Karpas-422 (cell line): Measurements from ENCODE around the gene C11orf54. TPM values are rescaled to one million over a fixed set of nuclear protein-coding genes. Genes with fewer than 3 reads are reported as not detected.
"Not testable (repeated sequence)": the region's sequence is repeated elsewhere in the genome, so short reads cannot be mapped to it uniquely, and the experiment has no call there.

Source experiments
- DNase-seq: peaks from one replicate; pipeline ENCODE4 v3.0.0-alpha.2; 2015
- H2AFZ ChIP-seq: fragments of 200-600 bp; sonication (generic); 2 replicates; pipeline ENCODE4 v1.6.1; 2014; ENCODE audit warnings: antibody characterized with exemption, low read length, mixed read lengths
- H3K27ac ChIP-seq: fragments of 200-600 bp; sonication (generic); 2 replicates; pipeline ENCODE4 v1.5.1; 2014; ENCODE audit warnings: mild to moderate bottlenecking, low read length, moderate library complexity
- H3K27me3 ChIP-seq: fragments of 200-600 bp; sonication (generic); 2 replicates; pipeline ENCODE4 v1.6.1; 2014; ENCODE audit warnings: low read length, mixed read lengths
- H3K36me3 ChIP-seq: fragments of 200-600 bp; sonication (generic); 2 replicates; pipeline ENCODE4 v1.6.1; 2014; ENCODE audit warnings: low read length, mixed read lengths; ENCODE audit not compliant: insufficient read depth
- H3K4me1 ChIP-seq: fragments of 200-600 bp; sonication (generic); 2 replicates; pipeline ENCODE4 v1.6.1; 2014; ENCODE audit warnings: mild to moderate bottlenecking, low read length, mixed read lengths
- H3K4me2 ChIP-seq: fragments of 200-600 bp; sonication (generic); 2 replicates; pipeline ENCODE4 v1.6.1; 2014; ENCODE audit warnings: low read length, low read depth, mild to moderate bottlenecking; ENCODE audit not compliant: poor library complexity, severe bottlenecking
- H3K4me3 ChIP-seq: fragments of 200-600 bp; sonication (generic); 2 replicates; pipeline ENCODE4 v1.5.1; 2014; ENCODE audit warnings: mild to moderate bottlenecking, antibody characterized with exemption, low read length, mixed read lengths
- H3K79me2 ChIP-seq: fragments of 200-600 bp; sonication (generic); 2 replicates; pipeline ENCODE4 v1.6.1; 2014; ENCODE audit warnings: mild to moderate bottlenecking, low read length, mixed read lengths
- H3K9ac ChIP-seq: fragments of 200-600 bp; sonication (generic); 2 replicates; pipeline ENCODE4 v1.6.0; 2014; ENCODE audit warnings: low read length
- H3K9me2 ChIP-seq: fragments of 200-600 bp; sonication (generic), shearing (Covaris generic); replicated peaks from 2 replicates; pipeline ENCODE4 v1.6.0; 2014; ENCODE audit warnings: mild to moderate bottlenecking, low read length, moderate library complexity; ENCODE audit not compliant: insufficient read depth
- H3K9me3 ChIP-seq: fragments of 300-700, 200-600 bp; sonication (generic); 2 replicates; pipeline ENCODE4 v1.6.1; 2014; ENCODE audit warnings: low read length, mixed read lengths
- H4K20me1 ChIP-seq: fragments of 200-600 bp; sonication (generic); 2 replicates; pipeline ENCODE4 v1.6.1; 2014; ENCODE audit warnings: mild to moderate bottlenecking, antibody characterized with exemption, low read length, low read depth; ENCODE audit not compliant: insufficient read depth
- total RNA-seq: library from RNA; depleted of rRNA; stranded (reverse); fragments of >200 nt; shearing (Covaris generic); gene quantifications from 2 replicates; pipeline ENCODE4 v1.2.3, GENCODE V29; 2014; ENCODE audit warnings: low replicate concordance

The C11orf54 gene
- total RNA-seq, 1 experiment from 2014 or later, result 81.4 TPM

DNA sequence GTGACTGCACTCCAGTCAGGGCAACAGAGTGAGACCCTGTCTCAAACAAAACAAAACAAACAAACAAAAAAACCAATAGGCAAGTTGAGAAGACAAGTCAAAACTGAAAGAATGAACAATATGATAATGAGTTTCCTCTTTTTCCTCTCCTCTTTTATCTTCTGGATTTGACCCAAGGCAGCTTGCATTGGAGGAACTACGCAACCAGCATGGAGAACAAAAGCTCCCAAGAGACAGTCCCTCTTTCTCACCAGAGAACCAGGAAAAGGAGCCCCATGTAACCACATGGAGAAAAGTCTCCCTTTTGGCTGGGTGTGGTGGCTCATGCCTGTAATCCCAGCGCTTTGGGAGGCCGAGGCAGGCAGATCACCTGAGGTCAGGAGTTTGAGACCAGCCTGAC lies 33.1 kb downstream of the C11orf54 start:
- H3K27me3 ChIP-seq, H3K79me2 ChIP-seq, H3K4me2 ChIP-seq, H3K27ac ChIP-seq, H3K9me3 ChIP-seq, H3K4me1 ChIP-seq, DNase-seq, H2AFZ ChIP-seq, H3K9me2 ChIP-seq, H4K20me1 ChIP-seq, H3K4me3 ChIP-seq, H3K9ac ChIP-seq, H3K36me3 ChIP-seq: not testable (repeated sequence)

- H3K79me2 ChIP-seq, result peaks cover 3% of the 10 kb centered on the region; the same call in 1 of the 2 replicates
- no peak overlapping the region for H3K4me2 ChIP-seq
- H3K4me1 ChIP-seq, result no peaks in the 10 kb centered on the region
- no peak overlapping the region for H3K27ac ChIP-seq
- H4K20me1 ChIP-seq, result no peaks in the 10 kb centered on the region
- no peak overlapping the region for H3K4me3 ChIP-seq
- no peaks in the 10 kb centered on the region for H3K9me3 ChIP-seq
- H3K9ac ChIP-seq, result no peak overlapping the region
- H3K27me3 ChIP-seq, result no peaks in the 10 kb centered on the region
- no peak overlapping the region for H2AFZ ChIP-seq
- no peaks in the 10 kb centered on the region for H3K9me2 ChIP-seq
- peak; percentile 90 for DNase-seq
- peaks cover 5% of the 10 kb centered on the region; the same call in 1 of the 2 replicates for H3K36me3 ChIP-seq
Observed at GRCh38 chr11:93775289-93775688, 33.8 kb downstream of the C11orf54 start.

GRCh38 chr11:93783362-93783761 lies 41.9 kb downstream of the C11orf54 start:
- peak overlapping the region; percentile 79 for H3K4me3 ChIP-seq
- peaks cover 36% of the 10 kb centered on the region; the same call in 1 of the 2 replicates for H3K36me3 ChIP-seq
- no peaks in the 10 kb centered on the region for H3K9me2 ChIP-seq
- no peak for DNase-seq
- H2AFZ ChIP-seq, result peak overlapping the region; percentile 46; the same call in 1 of the 2 replicates
- H3K9me3 ChIP-seq, result no peaks in the 10 kb centered on the region
- peaks cover 32% of the 10 kb centered on the region for H3K4me1 ChIP-seq
- peaks cover 33% of the 10 kb centered on the region for H4K20me1 ChIP-seq
- peak overlapping the region; percentile 80 for H3K4me2 ChIP-seq
- peak overlapping the region; percentile 89 for H3K9ac ChIP-seq
- peaks cover 70% of the 10 kb centered on the region for H3K79me2 ChIP-seq
- peak overlapping the region; percentile 70; the same call in 1 of the 2 replicates for H3K27ac ChIP-seq
- H3K27me3 ChIP-seq, result no peaks in the 10 kb centered on the region

DNA sequence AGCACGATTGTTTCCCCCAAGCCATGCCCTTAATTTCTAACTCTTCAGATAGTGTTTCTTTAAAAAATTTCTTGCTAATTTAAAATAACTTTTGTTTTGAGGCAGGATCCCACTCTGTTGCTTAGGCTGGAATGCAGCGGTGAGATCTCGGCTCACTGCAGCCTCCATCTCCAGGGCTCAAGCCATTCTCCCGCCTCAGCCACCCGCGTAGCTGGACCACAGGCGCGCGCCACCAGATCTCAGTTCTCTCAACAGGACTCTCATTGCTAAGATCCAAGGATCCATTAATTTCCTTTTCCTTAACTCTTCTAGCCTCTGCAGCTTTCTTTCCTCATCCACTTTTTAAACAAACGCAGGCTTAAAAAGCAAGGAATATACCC lies 42.3 kb downstream of the C11orf54 start:
- Histone ChIP-seq H3K36me3 (peaks cover 38% of the 10 kb centered on the region), H3K9me2 (no peaks in the 10 kb centered on the region), H2AFZ (peak overlapping the region; percentile 46), H4K20me1 (peaks cover 36% of the 10 kb centered on the region), H3K9me3 (no peaks in the 10 kb centered on the region), H3K4me1 (peaks cover 32% of the 10 kb centered on the region), H3K4me2 (peak overlapping the region; percentile 80), H3K79me2 (peaks cover 74% of the 10 kb centered on the region), H3K9ac (peak overlapping the region; percentile 89), H3K4me3 (peak overlapping the region; percentile 79), H3K27ac (peak overlapping the region; percentile 70; the same call in 1 of the 2 replicates), H3K27me3 (no peaks in the 10 kb centered on the region)
- no peak for DNase-seq

GRCh38 chr11:93784145-93784934 lies 42.9 kb downstream of the C11orf54 start, which contains the start of gene MED17:
Gene MED17 (plus strand): TSS chr11:93784282. CDS start chr11:93784514, 232 bp downstream.
- peak; percentile 100 for DNase-seq
- Histone ChIP-seq H3K4me1 (peaks cover 32% of the 10 kb centered on the region), H3K27ac (peak within 1 kb of the TSS; percentile 70), H3K9me3 (no peaks in the 10 kb centered on the region), H4K20me1 (peaks cover 37% of the 10 kb centered on the region), H3K36me3 (peaks cover 44% of the 10 kb centered on the region), H3K9me2 (no peaks in the 10 kb centered on the region), H3K9ac (peak within 1 kb of the TSS; percentile 89), H3K4me2 (peak within 1 kb of the TSS; percentile 80), H3K4me3 (peak within 1 kb of the TSS; percentile 79), H3K79me2 (peaks cover 79% of the 10 kb centered on the region), H3K27me3 (no peaks in the 10 kb centered on the region), H2AFZ (peak within 1 kb of the TSS; percentile 46)

DNA sequence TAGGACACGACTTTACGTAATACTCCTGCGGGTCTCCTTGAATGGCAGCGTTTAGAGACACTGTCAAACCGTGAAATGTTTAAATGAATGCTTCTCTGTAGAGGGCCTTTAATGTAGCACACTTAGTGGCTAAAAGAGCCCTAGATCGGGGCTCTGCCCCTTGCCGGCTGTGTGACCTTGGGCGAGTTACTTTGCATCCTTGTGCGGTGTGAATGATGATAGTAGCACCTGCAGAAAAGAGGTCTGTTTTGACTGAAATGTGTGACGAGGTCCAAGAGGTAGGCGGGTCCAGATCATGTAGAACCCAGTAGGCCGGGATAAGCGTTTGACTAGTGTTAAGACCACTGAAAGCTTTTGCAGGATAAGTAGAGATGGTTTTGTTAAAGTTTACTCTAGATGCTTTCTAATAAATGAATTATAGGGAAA lies 43.5 kb downstream of the C11orf54 start:
- peak overlapping the region; percentile 80 for H3K4me2 ChIP-seq
- H3K9ac ChIP-seq, result peak overlapping the region; percentile 89
- peak overlapping the region; percentile 79 for H3K4me3 ChIP-seq
- no peaks in the 10 kb centered on the region for H3K9me2 ChIP-seq
- H3K27me3 ChIP-seq, result no peaks in the 10 kb centered on the region
- peaks cover 32% of the 10 kb centered on the region for H3K4me1 ChIP-seq
- DNase-seq, result peak; percentile 88
- peak overlapping the region; percentile 46; the same call in 1 of the 2 replicates for H2AFZ ChIP-seq
- H3K79me2 ChIP-seq, result peaks cover 86% of the 10 kb centered on the region
- H3K9me3 ChIP-seq, result no peaks in the 10 kb centered on the region
- peak overlapping the region; percentile 70 for H3K27ac ChIP-seq
- H4K20me1 ChIP-seq, result peaks cover 42% of the 10 kb centered on the region
- peaks cover 49% of the 10 kb centered on the region for H3K36me3 ChIP-seq

GRCh38 chr11:93791493-93791892 lies 50.0 kb downstream of the C11orf54 start:
- Histone ChIP-seq H3K27ac (no peak overlapping the region), H3K4me2 (no peak overlapping the region), H3K27me3 (no peaks in the 10 kb centered on the region), H2AFZ (no peak overlapping the region), H3K79me2 (peaks cover 89% of the 10 kb centered on the region), H3K9ac (no peak overlapping the region), H3K4me3 (no peak overlapping the region), H3K4me1 (peaks cover 7% of the 10 kb centered on the region), H3K36me3 (peaks cover 88% of the 10 kb centered on the region), H3K9me2 (no peaks in the 10 kb centered on the region), H4K20me1 (peaks cover 49% of the 10 kb centered on the region), H3K9me3 (no peaks in the 10 kb centered on the region)
- DNase-seq, result no peak

GRCh38 chr11:93796441-93797231 lies 55.2 kb downstream of the C11orf54 start:
- Histone ChIP-seq H4K20me1 (peaks cover 14% of the 10 kb centered on the region), H3K4me1 (no peaks in the 10 kb centered on the region), H3K9ac (no peak overlapping the region), H3K36me3 (peaks cover 88% of the 10 kb centered on the region), H3K4me3 (no peak overlapping the region), H3K27ac (no peak overlapping the region), H3K79me2 (peaks cover 84% of the 10 kb centered on the region), H3K9me3 (no peaks in the 10 kb centered on the region), H3K4me2 (no peak overlapping the region), H3K9me2 (no peaks in the 10 kb centered on the region), H2AFZ (no peak overlapping the region), H3K27me3 (no peaks in the 10 kb centered on the region)
- no peak for DNase-seq
